ENCODE measurements around the gene NTN5. TPM values are rescaled to one million over a fixed set of nuclear protein-coding genes. Genes with fewer than 3 reads are reported as not detected.

NTN5 gene
- total and polyA plus RNA-seq, 9 of the 15 experiments (the other 6 are each of a cell fraction or from before 2014, with no cell fraction given): not detected

DNA sequence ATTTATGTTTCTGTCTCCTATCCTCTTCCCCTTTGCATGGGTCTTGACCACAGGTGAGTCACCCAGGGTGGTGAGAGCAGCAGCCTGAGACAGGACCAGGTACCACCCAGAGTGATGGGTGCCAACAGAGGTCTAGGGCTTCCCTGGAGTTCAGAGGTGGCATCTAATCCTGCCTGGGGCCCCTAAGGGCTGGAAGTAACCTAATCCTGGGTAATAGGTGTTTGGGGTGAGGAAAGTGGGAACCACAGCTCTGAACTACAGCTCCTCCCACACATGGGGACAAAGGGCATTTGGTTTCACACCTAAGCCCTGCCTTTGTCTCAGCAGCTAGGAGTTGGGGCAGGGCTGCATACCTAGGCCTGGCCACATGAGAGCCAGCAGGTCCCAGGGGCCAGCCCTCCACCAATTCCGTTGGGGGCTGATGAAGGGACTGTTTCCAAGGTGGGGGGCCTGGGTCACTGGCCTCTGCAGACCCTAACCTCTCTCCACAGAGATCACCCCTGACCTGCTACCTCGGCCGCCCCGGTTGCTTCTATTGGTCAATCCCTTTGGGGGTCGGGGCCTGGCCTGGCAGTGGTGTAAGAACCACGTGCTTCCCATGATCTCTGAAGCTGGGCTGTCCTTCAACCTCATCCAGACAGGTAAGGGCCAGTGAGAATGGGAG is 45.5 kb downstream of the NTN5 start:
- Histone ChIP-seq H2AFZ (ENCODE audit: low read depth, low read length) (no peak overlapping the region), H3K79me2 (ENCODE audit: control insufficient read depth, insufficient read depth, low read length) (no peaks in the 10 kb centered on the region), H3K9me1 (ENCODE audit: control insufficient read depth, insufficient read depth, low read length) (no peaks in the 10 kb centered on the region), H3K4me1 (replicated peaks in 1 of 2; ENCODE audit: control insufficient read depth in 2 of 2, insufficient read depth in 2 of 2, low read length in 2 of 2) (peaks cover 16 to 70% of the 10 kb centered on the region in 2 experiments), H3K9ac (ENCODE audit: insufficient read depth in 1 of 2, low read depth in 2 of 2, low read length in 2 of 2) (peak overlapping the region in 1 of 2 experiments; percentile 71; a peak in 2 of 4 replicates), H3K9me3 (replicated peaks; ENCODE audit: control insufficient read depth, insufficient read depth, low read depth, low read length) (no peaks in the 10 kb centered on the region), H3K27ac (ENCODE audit: extremely low read depth, low read depth, low read length) (no peak overlapping the region), H3K4me3 (no peak overlapping the region), H4K20me1 (replicated peaks; ENCODE audit: control insufficient read depth, insufficient read depth, low read length) (no peaks in the 10 kb centered on the region), H3K4me2 (ENCODE audit: insufficient read depth, low read length) (no peak overlapping the region), H3K27me3 (ENCODE audit: control insufficient read depth in 2 of 2, insufficient read depth in 2 of 2, low read length in 2 of 2) (no peaks in the 10 kb centered on the region), H3K36me3 (ENCODE audit: control insufficient read depth, insufficient read depth, low read length) (peaks cover 5% of the 10 kb centered on the region; the same call in 1 of the 3 replicates)
- ATAC-seq (no peak), FAIRE-seq (no peak), DNase-seq (ENCODE audit: extremely low read depth in 1 of 4, low spot score in 3 of 4) (no peak)
- TF ChIP-seq, protein P1, sequence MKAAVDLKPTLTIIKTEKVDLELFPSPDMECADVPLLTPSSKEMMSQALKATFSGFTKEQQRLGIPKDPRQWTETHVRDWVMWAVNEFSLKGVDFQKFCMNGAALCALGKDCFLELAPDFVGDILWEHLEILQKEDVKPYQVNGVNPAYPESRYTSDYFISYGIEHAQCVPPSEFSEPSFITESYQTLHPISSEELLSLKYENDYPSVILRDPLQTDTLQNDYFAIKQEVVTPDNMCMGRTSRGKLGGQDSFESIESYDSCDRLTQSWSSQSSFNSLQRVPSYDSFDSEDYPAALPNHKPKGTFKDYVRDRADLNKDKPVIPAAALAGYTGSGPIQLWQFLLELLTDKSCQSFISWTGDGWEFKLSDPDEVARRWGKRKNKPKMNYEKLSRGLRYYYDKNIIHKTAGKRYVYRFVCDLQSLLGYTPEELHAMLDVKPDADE (conservative IDR thresholded peaks at IDR 0.05; ENCODE audit: control insufficient read depth, low read depth, low read length): no peak
- TF ChIP-seq BRCA1 (IDR thresholded peaks at IDR 0.05) (no peak), BRCA1 (CRISPR knock-in tag; IDR thresholded peaks at IDR 0.05) (no peak), PPARD (CRISPR knock-in tag; IDR thresholded peaks at IDR 0.05) (no peak)
- TF ChIP-seq, protein P2, sequence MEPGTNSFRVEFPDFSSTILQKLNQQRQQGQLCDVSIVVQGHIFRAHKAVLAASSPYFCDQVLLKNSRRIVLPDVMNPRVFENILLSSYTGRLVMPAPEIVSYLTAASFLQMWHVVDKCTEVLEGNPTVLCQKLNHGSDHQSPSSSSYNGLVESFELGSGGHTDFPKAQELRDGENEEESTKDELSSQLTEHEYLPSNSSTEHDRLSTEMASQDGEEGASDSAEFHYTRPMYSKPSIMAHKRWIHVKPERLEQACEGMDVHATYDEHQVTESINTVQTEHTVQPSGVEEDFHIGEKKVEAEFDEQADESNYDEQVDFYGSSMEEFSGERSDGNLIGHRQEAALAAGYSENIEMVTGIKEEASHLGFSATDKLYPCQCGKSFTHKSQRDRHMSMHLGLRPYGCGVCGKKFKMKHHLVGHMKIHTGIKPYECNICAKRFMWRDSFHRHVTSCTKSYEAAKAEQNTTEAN (CRISPR knock-in tag; IDR thresholded peaks at IDR 0.05): no peak
- intact Hi-C loops (cut with micrococcal nuclease) (no loop called here), in situ Hi-C loops (cut with MboI) (no loop called here)
- ChIA-PET POLR2A (interaction anchor here (0.6 to 1.3 kb wide), 4 partner anchors 8 to 112 kb away, joined by 3 to 4 read pairs (median 4); partner anchors contain the start of genes FAM83E, RPL18 and SPHK2), CTCF (ENCODE audit: low intra/inter-chr PET ratio) (no interaction called here)
- no TSS peak for BruUV-seq (replicated peaks)
- 32% methylated on average over 2 of the region's 6 CpGs for WGBS (ENCODE audit: insufficient coverage, low coverage, missing lambda C conversion rate)
